SK-N-SH (cell line): Measurements from ENCODE around the gene RCOR1. TPM values are rescaled to one million over a fixed set of nuclear protein-coding genes. Genes with fewer than 3 reads are reported as not detected.
A peak's percentile ranks its signal among the peaks of the same experiment; 100 is the strongest.

ENCODE experiments used
- CTCF ChIA-PET: fragments of 300-600, 350-600 bp; formaldehyde crosslinking; extraction: SDS; loops from one replicate; lab custom pipeline; 2021; lab: Yijun Ruan, JAX
- POLR2A ChIA-PET: fragments of 350-600 bp; sonication (Branson Sonifier 250); formaldehyde crosslinking; extraction: SDS; loops from one replicate; lab custom pipeline; 2020; ENCODE audit warnings: antibody characterized with exemption, inconsistent platforms; lab: Yijun Ruan, JAX
- DNase-seq: peaks from one replicate; pipeline ENCODE4 v3.0.0; 2012
- H2AFZ ChIP-seq: fragments of 200-600 bp; sonication (generic); 2 replicates; pipeline ENCODE4 v1.8.1; 2016; ENCODE audit warnings: antibody characterized with exemption, mild to moderate bottlenecking, low read depth
- H3F3A ChIP-seq: fragments of 200-600 bp; sonication (generic); replicated peaks from 2 replicates; pipeline ENCODE3; 2016; ENCODE audit warnings: antibody characterized with exemption, mild to moderate bottlenecking; ENCODE audit not compliant: insufficient read depth
- H3K27ac ChIP-seq, 2 experiments: fragments of 200-500 bp in 1 of 2; fragments of 200-600 bp in 1 of 2; sonication (Bioruptor generic) in 1 of 2; sonication (generic), shearing (Covaris generic) in 1 of 2; 2 replicates each; pipeline versions ENCODE4 v1.5.1 to v1.6.1; 2014 to 2016; ENCODE audit warnings: low read depth in 2 of 2, inconsistent platforms in 1 of 2, low read length in 1 of 2, mild to moderate bottlenecking in 1 of 2, mixed read lengths in 1 of 2
- H3K27me3 ChIP-seq: fragments of 200-600 bp; sonication (generic), shearing (Covaris generic); 2 replicates; pipeline ENCODE4 v1.6.1; 2016; ENCODE audit warnings: mixed run types; ENCODE audit not compliant: insufficient read depth
- H3K36me3 ChIP-seq, 2 experiments: fragments of 200-500 bp in 1 of 2; fragments of 200-600 bp in 1 of 2; sonication (Bioruptor generic) in 1 of 2; sonication (generic) in 1 of 2; replicated peaks in 1 of 2; 2 replicates each; pipeline versions ENCODE3 to v1.5.1; 2014 to 2016; ENCODE audit warnings: low read length in 1 of 2, mild to moderate bottlenecking in 1 of 2; ENCODE audit not compliant: insufficient read depth in 2 of 2, control insufficient read depth in 1 of 2
- H3K4me1 ChIP-seq, 2 experiments: fragments of 200-500 bp in 1 of 2; fragments of 200-600 bp in 1 of 2; sonication (Bioruptor generic) in 1 of 2; sonication (generic), shearing (Covaris generic) in 1 of 2; 2 replicates each; pipeline versions ENCODE4 v1.5.1 to v1.6.1; 2014 to 2016; ENCODE audit warnings: low read depth in 1 of 2, low read length in 1 of 2, mixed run types in 1 of 2; ENCODE audit not compliant: insufficient read depth in 2 of 2, control insufficient read depth in 1 of 2
- H3K4me2 ChIP-seq: fragments of 200-600 bp; sonication (generic), shearing (Covaris generic); 2 replicates; pipeline ENCODE4 v1.6.1; 2017; ENCODE audit warnings: mixed run types
- H3K4me3 ChIP-seq, 2 experiments: fragments of 200-500 bp in 1 of 2; fragments of 200-600 bp in 1 of 2; sonication (Bioruptor generic) in 1 of 2; sonication (generic), shearing (Covaris generic) in 1 of 2; 2 replicates each; pipeline versions ENCODE4 v1.5.1 to v1.8.1; 2014 to 2016; ENCODE audit warnings: low read depth in 2 of 2, inconsistent platforms in 1 of 2, low read length in 1 of 2, mild to moderate bottlenecking in 1 of 2, mixed read lengths in 1 of 2, moderate library complexity in 1 of 2
- H3K79me2 ChIP-seq: fragments of 200-600 bp; sonication (generic); 2 replicates; pipeline ENCODE4 v1.8.1; 2017; ENCODE audit warnings: mild to moderate bottlenecking; ENCODE audit not compliant: insufficient read depth
- H3K9ac ChIP-seq: fragments of 200-600 bp; sonication (generic); 2 replicates; pipeline ENCODE4 v1.6.1; 2017; ENCODE audit warnings: mixed run types
- H3K9me2 ChIP-seq: fragments of 200-600 bp; sonication (generic); 2 replicates; pipeline ENCODE4 v1.6.1; 2017; ENCODE audit warnings: mixed run types
- H3K9me3 ChIP-seq: fragments of 200-600 bp; sonication (generic); 2 replicates; pipeline ENCODE4 v1.6.1; 2017; ENCODE audit warnings: mixed run types, mild to moderate bottlenecking, moderate library complexity
- H4K20me1 ChIP-seq: fragments of 200-600 bp; sonication (generic); 2 replicates; pipeline ENCODE4 v1.6.1; 2017; ENCODE audit warnings: mild to moderate bottlenecking, mixed run types; ENCODE audit not compliant: insufficient read depth
- EZH2phosphoT487 ChIP-seq: fragments of 200-600 bp; sonication (generic); IDR thresholded peaks from 2 replicates; pipeline ENCODE4 v1.6.1; 2017; ENCODE audit warnings: low read depth, mixed run types, mild to moderate bottlenecking, antibody characterized with exemption, moderate library complexity, borderline replicate concordance
- YY1 ChIP-seq: IDR thresholded peaks from 2 replicates; pipeline ENCODE4 v1.4.0; 2012; ENCODE audit warnings: low read depth, mild to moderate bottlenecking
- WGBS: methylation state at CpG from one replicate; pipeline ENCODE4 v1.1.6; 2017; ENCODE audit warnings: low lambda C conversion rate; 5-methylcytosine and 5-hydroxymethylcytosine counted together
- polyA plus RNA-seq, 3 experiments: library from polyadenylated mRNA; depleted of rRNA; stranded (reverse); fragments of >200 nt; gene quantifications; 2 replicates each; pipeline ENCODE4 v1.2.3, GENCODE V29; 2012
- TF ChIP-seq, protein P1 (sequence below): fragments of 200-600 bp; sonication (generic); IDR thresholded peaks from 2 replicates; pipeline ENCODE4 v1.6.1; 2017; ENCODE audit warnings: antibody characterized with exemption, mild to moderate bottlenecking, moderate library complexity
- TF ChIP-seq, protein P2 (sequence below): IDR thresholded peaks from 2 replicates; pipeline ENCODE4 v1.4.0; 2012; ENCODE audit warnings: low read depth, borderline replicate concordance
- TF ChIP-seq, protein P3 (sequence below): IDR thresholded peaks from 2 replicates; pipeline ENCODE4 v1.4.0; 2012; ENCODE audit warnings: low read depth
- TF ChIP-seq, protein P4 (sequence below): fragments of 150-350 bp; IDR thresholded peaks from 2 replicates; pipeline ENCODE4 v1.6.1; 2017; ENCODE audit warnings: antibody characterized with exemption, low read length, low read depth, borderline replicate concordance

Gene RCOR1
- polyA plus RNA-seq, 1 of the 3 experiments (the other 2 are of a cell fraction): 8.5 TPM

DNA sequence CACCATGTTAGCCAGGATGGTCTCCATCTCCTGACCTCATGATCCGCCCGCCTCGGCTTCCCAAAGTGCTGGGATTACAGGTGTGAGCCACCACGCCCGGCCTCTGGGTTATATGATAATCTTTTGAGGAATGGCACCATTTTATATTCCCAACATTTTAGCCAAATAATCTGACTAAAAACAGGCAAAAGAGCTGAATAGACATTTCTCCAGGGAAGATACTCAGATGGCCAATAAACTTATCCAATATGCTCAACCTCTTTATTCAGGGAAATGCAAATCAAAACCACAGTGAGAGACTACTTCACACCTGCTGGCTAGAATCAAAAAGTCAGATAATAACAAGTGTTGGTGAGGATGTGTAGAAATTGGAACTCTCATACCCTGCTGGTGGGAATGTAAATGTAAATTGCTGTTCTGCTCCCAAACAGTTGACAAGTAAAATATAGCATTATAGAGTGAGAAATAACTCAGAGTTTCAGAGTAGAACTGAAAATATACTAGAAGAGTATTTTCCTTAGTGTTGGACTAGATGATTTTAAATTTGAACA lies 80.0 kb downstream of the RCOR1 start:
- Histone ChIP-seq H2AFZ (no peak overlapping the region), H3F3A (no peaks in the 10 kb centered on the region), H3K4me3 (no peak overlapping the region), H3K36me3 (no peaks in the 10 kb centered on the region), H3K9me3 (no peaks in the 10 kb centered on the region), H3K9me2 (no peaks in the 10 kb centered on the region), H3K4me1 (no peaks in the 10 kb centered on the region; a peak in 1 of 4 replicates), H4K20me1 (peaks cover 11% of the 10 kb centered on the region), H3K27me3 (no peaks in the 10 kb centered on the region), H3K9ac (no peak overlapping the region), H3K27ac (no peak overlapping the region), H3K79me2 (peaks cover 66% of the 10 kb centered on the region), H3K4me2 (no peak overlapping the region)
- WGBS: 95% methylated on average over 5 of the region's 5 CpGs
- POLR2A ChIA-PET: no interaction called here
- TF ChIP-seq, protein P1, sequence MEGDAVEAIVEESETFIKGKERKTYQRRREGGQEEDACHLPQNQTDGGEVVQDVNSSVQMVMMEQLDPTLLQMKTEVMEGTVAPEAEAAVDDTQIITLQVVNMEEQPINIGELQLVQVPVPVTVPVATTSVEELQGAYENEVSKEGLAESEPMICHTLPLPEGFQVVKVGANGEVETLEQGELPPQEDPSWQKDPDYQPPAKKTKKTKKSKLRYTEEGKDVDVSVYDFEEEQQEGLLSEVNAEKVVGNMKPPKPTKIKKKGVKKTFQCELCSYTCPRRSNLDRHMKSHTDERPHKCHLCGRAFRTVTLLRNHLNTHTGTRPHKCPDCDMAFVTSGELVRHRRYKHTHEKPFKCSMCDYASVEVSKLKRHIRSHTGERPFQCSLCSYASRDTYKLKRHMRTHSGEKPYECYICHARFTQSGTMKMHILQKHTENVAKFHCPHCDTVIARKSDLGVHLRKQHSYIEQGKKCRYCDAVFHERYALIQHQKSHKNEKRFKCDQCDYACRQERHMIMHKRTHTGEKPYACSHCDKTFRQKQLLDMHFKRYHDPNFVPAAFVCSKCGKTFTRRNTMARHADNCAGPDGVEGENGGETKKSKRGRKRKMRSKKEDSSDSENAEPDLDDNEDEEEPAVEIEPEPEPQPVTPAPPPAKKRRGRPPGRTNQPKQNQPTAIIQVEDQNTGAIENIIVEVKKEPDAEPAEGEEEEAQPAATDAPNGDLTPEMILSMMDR: 0 out of 2 replicates have a peak, but pooled peaks have one; percentile 14
- TF ChIP-seq, protein P2, sequence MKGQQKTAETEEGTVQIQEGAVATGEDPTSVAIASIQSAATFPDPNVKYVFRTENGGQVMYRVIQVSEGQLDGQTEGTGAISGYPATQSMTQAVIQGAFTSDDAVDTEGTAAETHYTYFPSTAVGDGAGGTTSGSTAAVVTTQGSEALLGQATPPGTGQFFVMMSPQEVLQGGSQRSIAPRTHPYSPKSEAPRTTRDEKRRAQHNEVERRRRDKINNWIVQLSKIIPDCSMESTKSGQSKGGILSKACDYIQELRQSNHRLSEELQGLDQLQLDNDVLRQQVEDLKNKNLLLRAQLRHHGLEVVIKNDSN: no peak
- DNase-seq: no peak
- CTCF ChIA-PET: interaction anchor here (0.6 to 3.6 kb wide), 3 partner anchors 9 to 136 kb away, joined by 4 to 17 read pairs (median 4); no protein-coding TSS in a partner anchor

DNA sequence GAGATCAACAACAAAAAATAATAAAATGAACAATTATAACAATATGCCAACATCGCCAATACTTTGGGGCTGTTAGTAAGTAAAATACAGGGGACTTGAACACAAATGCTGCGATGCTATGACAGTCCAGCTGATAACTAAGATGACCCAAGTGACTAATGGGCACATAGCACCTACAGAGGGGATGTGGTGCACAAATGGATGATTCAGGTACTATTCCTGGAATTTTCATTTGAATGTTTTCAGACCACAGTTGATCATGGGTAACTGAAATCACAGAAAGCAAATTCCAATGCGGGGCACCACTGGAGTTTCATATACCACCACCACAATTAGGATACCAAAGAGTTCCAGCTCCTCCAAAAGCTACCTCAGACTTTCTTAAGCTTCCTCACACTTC lies 82.9 kb downstream of the RCOR1 start:
- Histone ChIP-seq H3K27me3 (no peaks in the 10 kb centered on the region), H4K20me1 (peaks cover 28% of the 10 kb centered on the region), H3K79me2 (peaks cover 66% of the 10 kb centered on the region), H2AFZ (no peak overlapping the region), H3K9ac (no peak overlapping the region), H3K9me3 (no peaks in the 10 kb centered on the region), H3K4me1 (no peaks in the 10 kb centered on the region), H3K4me2 (no peak overlapping the region), H3K36me3 (no peaks in the 10 kb centered on the region), H3K4me3 (no peak overlapping the region), H3K27ac (no peak overlapping the region), H3F3A (peaks cover 18% of the 10 kb centered on the region), H3K9me2 (no peaks in the 10 kb centered on the region)
- no peak for TF ChIP-seq YY1
- TF ChIP-seq, protein P3, sequence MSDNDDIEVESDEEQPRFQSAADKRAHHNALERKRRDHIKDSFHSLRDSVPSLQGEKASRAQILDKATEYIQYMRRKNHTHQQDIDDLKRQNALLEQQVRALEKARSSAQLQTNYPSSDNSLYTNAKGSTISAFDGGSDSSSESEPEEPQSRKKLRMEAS: no peak
- TF ChIP-seq, protein P4, sequence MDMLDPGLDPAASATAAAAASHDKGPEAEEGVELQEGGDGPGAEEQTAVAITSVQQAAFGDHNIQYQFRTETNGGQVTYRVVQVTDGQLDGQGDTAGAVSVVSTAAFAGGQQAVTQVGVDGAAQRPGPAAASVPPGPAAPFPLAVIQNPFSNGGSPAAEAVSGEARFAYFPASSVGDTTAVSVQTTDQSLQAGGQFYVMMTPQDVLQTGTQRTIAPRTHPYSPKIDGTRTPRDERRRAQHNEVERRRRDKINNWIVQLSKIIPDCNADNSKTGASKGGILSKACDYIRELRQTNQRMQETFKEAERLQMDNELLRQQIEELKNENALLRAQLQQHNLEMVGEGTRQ: no peak
- no peak for TF ChIP-seq EZH2phosphoT487
- TF ChIP-seq, protein P2: no peak
- ChIA-PET POLR2A (no interaction called here), CTCF (no interaction called here)
- no peak for DNase-seq
- WGBS: 96% methylated on average over 2 of the region's 3 CpGs
